22Rv1 (cell line): ENCODE measurements around the gene GPR17.

Experiments
- H3K27ac ChIP-seq: fragments of 450-650 bp; 2 replicates; pipeline ENCODE4 v1.5.1; 2017
- ZFX ChIP-seq: fragments of 450-650 bp; IDR thresholded peaks from 2 replicates; pipeline ENCODE4 v1.6.1; 2017; ENCODE audit warnings: antibody characterized with exemption, borderline replicate concordance
- TF ChIP-seq, protein P1 (sequence below): fragments of 450-650 bp; IDR thresholded peaks from 2 replicates; pipeline ENCODE4 v1.5.1; 2017; ENCODE audit warnings: mild to moderate bottlenecking

The GPR17 gene

DNA sequence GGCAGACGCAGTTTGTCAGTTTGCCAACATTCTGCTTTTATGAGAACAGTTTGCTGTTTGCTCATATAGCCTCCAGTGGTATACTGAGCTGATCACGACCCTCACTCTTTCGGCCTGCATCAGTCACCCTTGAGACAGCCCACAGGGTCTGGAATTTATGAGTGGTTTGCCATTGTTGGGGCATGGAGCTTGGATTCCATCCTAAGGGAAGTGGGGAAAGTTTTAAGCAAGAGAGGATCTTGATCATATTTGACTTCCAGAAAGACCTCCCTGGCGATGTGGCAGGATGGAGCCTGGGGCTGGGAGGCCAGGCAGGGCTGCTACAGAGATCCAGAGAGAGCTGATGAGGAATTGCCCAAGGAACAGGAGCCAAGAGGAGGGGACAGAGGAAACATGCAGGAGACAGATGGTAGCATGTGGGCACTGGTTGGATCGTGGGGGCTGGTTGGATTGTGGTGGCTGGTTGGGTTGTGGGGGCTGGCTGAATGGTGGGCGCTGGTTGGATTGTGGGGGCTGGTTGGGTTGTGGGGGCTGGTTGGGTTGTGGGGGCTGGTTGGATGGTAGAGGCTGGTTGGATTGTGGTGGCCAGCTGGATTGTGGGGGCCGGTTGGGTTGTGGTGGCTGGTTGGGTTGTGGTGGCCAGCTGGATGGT, 27.3 kb upstream of the GPR17 start:
- TF ChIP-seq, protein P1, sequence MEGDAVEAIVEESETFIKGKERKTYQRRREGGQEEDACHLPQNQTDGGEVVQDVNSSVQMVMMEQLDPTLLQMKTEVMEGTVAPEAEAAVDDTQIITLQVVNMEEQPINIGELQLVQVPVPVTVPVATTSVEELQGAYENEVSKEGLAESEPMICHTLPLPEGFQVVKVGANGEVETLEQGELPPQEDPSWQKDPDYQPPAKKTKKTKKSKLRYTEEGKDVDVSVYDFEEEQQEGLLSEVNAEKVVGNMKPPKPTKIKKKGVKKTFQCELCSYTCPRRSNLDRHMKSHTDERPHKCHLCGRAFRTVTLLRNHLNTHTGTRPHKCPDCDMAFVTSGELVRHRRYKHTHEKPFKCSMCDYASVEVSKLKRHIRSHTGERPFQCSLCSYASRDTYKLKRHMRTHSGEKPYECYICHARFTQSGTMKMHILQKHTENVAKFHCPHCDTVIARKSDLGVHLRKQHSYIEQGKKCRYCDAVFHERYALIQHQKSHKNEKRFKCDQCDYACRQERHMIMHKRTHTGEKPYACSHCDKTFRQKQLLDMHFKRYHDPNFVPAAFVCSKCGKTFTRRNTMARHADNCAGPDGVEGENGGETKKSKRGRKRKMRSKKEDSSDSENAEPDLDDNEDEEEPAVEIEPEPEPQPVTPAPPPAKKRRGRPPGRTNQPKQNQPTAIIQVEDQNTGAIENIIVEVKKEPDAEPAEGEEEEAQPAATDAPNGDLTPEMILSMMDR: no peak
- no peak for TF ChIP-seq ZFX
- H3K27ac ChIP-seq: no peak overlapping the region

DNA sequence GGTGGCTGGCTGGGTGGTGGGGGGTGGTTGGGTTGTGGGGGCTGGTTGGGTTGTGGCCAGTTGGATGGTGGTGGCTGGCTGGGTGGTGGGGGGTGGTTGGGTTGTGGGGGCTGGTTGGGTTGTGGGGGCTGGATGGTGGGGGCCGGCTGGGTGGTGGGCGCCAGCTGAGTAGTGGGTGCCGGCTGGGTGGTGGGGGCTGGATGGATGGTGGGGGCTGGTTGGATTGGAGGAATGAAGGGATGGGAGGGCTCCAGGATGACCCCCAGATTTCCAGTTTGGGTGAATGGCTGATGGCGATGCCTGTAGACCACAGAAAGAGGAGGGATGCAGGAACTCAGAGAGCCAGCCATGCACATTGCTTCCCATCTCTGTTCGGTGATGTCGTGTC, 26.8 kb upstream of the GPR17 start:
- no peak overlapping the region for H3K27ac ChIP-seq
- TF ChIP-seq, protein P1: no peak
- TF ChIP-seq ZFX: no peak

DNA sequence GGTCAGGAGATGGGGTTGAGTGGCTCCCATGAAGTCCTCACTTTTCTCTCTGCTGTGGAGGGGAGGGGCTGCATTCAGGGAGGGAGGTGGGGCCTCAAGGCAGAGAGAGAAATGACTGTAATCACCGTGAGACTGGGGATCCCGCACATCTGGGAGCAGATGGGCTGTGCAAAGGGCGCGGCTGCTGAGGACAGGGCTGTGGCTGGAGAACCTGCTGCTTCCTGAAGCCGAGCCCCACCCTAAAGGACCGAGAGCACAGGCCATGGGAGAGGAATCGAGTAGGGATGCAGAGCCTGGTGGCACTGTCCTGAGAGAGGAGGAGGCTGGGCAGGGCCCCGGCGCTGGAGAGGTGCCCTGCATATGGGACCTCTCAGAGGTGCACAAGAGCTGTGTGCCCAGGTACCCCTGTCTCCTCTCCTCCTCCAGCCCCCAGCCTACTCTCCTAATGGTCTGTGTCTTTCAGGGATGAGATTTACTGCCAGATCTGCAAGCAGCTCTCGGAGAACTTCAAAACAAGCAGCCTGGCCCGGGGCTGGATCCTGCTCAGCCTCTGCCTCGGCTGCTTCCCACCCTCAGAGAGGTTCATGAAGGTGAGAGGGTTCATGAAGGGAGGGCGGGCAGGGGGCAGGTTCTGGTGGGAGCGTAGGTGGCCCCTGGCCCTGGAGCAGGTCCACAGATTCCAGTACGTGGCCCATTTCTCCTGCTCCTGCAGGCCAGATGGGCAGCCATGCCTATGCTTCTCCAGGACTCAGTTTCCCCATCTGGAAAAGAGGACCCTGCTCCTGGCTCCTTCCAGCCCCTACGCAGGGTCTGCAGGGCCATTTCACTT, 25.9 kb upstream of the GPR17 start:
- TF ChIP-seq, protein P1: no peak
- TF ChIP-seq ZFX: no peak
- H3K27ac ChIP-seq: no peak overlapping the region

DNA sequence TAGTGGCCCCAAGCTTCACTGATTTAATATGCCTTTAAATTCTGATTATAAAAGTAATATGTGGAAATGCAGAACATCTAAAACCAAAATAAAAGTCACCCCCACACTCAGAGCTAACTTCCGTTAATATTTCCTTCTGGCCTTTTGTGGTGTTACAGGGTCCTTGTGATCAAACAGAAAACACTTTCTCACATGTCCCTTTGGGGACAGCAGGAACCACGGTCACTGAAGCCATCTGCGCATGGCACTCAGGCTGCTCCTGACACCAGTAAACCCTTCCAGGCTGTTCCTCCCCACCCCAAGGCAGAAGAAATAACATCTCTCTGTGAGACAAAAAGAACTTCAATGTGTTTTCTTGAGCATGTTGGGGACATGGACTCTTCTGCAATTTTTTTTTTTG, 25.1 kb upstream of the GPR17 start:
- no peak overlapping the region for H3K27ac ChIP-seq
- TF ChIP-seq, protein P1: no peak
- TF ChIP-seq ZFX: no peak

DNA sequence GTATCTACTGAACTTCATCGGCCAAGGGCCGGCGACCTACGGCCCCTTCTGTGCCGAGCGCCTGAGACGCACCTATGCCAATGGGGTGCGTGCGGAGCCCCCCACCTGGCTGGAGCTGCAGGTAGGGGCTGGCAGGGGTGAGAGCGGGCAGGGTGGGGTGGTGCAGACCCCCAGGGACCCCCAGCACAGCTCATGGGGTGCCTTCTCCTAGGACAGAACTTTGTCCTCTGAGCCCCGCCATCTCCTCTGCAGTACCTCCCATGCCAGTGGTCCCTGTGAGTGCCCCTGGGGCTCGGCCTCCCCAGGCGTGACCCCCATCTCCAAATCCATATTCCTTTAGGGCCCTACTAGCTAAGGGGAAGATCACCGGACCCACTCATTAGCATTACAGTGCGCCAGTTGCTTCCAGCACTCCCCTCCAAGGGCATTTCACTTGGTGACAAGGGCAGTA, 23.9 kb upstream of the GPR17 start:
- H3K27ac ChIP-seq: no peak overlapping the region
- TF ChIP-seq, protein P1: no peak
- TF ChIP-seq ZFX: no peak

DNA sequence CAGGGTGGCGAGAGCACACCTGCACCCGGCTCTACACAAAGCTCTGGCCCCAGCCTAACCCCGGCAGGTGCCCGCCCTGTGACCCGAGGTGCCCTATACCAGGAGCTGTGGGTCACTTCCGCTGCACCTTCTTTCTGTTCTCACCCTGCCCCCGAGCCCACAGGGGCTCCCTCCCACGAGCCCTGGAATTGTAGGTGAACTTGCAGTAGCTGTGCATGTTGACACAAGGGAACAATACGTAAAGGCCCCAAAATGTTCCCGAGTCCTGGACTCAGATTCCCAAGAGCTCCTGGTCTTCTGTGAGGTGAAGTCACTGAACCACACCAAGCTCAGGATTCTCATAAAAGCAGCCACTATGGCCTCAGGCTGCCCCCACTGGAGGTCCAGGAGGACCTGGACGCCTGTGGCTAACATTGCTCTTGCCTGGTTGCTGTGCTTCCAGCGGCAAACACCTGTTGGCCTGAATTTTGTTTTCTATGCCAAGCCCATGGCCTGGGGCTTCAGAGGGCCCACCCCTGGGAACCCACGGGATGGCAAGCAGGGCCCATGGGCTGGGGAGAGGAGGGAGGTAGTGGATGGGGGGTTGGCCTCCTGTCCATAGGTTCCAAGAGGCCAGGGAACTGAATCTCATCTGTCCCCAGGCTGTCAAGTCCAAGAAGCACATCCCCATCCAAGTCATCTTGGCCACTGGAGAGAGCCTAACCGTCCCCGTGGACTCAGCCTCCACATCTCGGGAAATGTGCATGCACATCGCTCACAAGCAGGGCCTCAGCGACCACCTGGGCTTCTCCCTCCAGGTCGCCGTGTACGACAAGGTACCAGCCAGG, 23.2 kb upstream of the GPR17 start:
- no peak overlapping the region for H3K27ac ChIP-seq
- TF ChIP-seq ZFX: no peak
- TF ChIP-seq, protein P1: no peak
